Neural cell (in vitro differentiated cells): ENCODE data around the gene RUSF1. TPM values are rescaled to one million over a fixed set of nuclear protein-coding genes. Genes with fewer than 3 reads are reported as not detected.

ENCODE experiments used
- H2AFZ ChIP-seq: fragments of 200-600, 300-800 bp; sonication (generic), shearing (Covaris generic); 2 replicates; pipeline ENCODE4 v1.6.0; 2014; ENCODE audit warnings: low read depth, mild to moderate bottlenecking, antibody characterized with exemption, low read length, moderate library complexity
- H3F3A ChIP-seq: fragments of 200-600 bp; shearing (Covaris generic); 2 replicates; pipeline ENCODE4 v1.6.1; 2016; ENCODE audit warnings: mild to moderate bottlenecking, moderate library complexity, mixed read lengths, antibody characterized with exemption, low read length; ENCODE audit not compliant: insufficient read depth, poor library complexity, severe bottlenecking
- H3K27ac ChIP-seq: fragments of 200-600, 300-800 bp; sonication (generic), shearing (Covaris generic); 2 replicates; pipeline ENCODE4 v1.5.1; 2014; ENCODE audit warnings: mild to moderate bottlenecking, low read length, moderate library complexity
- H3K27me3 ChIP-seq: fragments of 300-800, 200-600 bp; sonication (generic), shearing (Covaris generic); 2 replicates; pipeline ENCODE4 v1.6.0; 2014; ENCODE audit warnings: mild to moderate bottlenecking, low read depth, low read length, moderate library complexity; ENCODE audit not compliant: insufficient read depth
- H3K36me3 ChIP-seq: fragments of 300-800, 200-600 bp; sonication (generic), shearing (Covaris generic); 2 replicates; pipeline ENCODE4 v1.5.1; 2014; ENCODE audit warnings: mild to moderate bottlenecking, antibody characterized with exemption, low read length, moderate library complexity; ENCODE audit not compliant: insufficient read depth
- H3K4me2 ChIP-seq: fragments of 300-800, 200-600 bp; sonication (generic), shearing (Covaris generic); 2 replicates; pipeline ENCODE4 v1.6.0; 2014; ENCODE audit warnings: mild to moderate bottlenecking, low read length
- H3K4me3 ChIP-seq: fragments of 300-800, 200-600 bp; sonication (generic), shearing (Covaris generic); 2 replicates; pipeline ENCODE4 v1.5.1; 2014; ENCODE audit warnings: mild to moderate bottlenecking, low read length, moderate library complexity
- H3K79me2 ChIP-seq: fragments of 200-600 bp; shearing (Covaris generic); replicated peaks from 2 replicates; pipeline ENCODE4 v1.6.0; 2014; ENCODE audit warnings: mild to moderate bottlenecking, low read length, moderate library complexity; ENCODE audit not compliant: insufficient read depth
- H3K9ac ChIP-seq: fragments of 300-800, 200-600 bp; sonication (generic), shearing (Covaris generic); 2 replicates; pipeline ENCODE4 v1.6.1; 2016; ENCODE audit warnings: mild to moderate bottlenecking, low read length, mixed read lengths
- H3K9me2 ChIP-seq: fragments of 200-600 bp; shearing (Covaris generic); 2 replicates; pipeline ENCODE4 v1.6.1; 2016; ENCODE audit warnings: mild to moderate bottlenecking, low read length, mixed read lengths; ENCODE audit not compliant: insufficient read depth
- H3K9me3 ChIP-seq: fragments of 200-600, 300-800 bp; sonication (generic), shearing (Covaris generic); 2 replicates; pipeline ENCODE4 v1.6.1; 2016; ENCODE audit warnings: mild to moderate bottlenecking, mixed run types, low read length, moderate library complexity, mixed read lengths
- H4K20me1 ChIP-seq: fragments of 200-600 bp; shearing (Covaris generic); 2 replicates; pipeline ENCODE4 v1.6.1; 2016; ENCODE audit warnings: mild to moderate bottlenecking, mixed run types; ENCODE audit not compliant: insufficient read depth
- EP300 ChIP-seq: fragments of 450-650 bp; conservative IDR thresholded peaks from 2 replicates; pipeline ENCODE4 v1.6.1; 2014; ENCODE audit warnings: antibody characterized with exemption, mild to moderate bottlenecking, moderate library complexity; ENCODE audit not compliant: poor library complexity, severe bottlenecking
- EZH2 ChIP-seq: fragments of 200-600, 300-800 bp; shearing (Covaris generic), sonication (generic); IDR thresholded peaks from 2 replicates; pipeline ENCODE4 v1.6.1; 2014; ENCODE audit warnings: antibody characterized with exemption, low read length, borderline replicate concordance, mild to moderate bottlenecking; ENCODE audit not compliant: insufficient read depth, poor library complexity, severe bottlenecking
- MXI1 ChIP-seq: fragments of 450-650 bp; conservative IDR thresholded peaks from 2 replicates; pipeline ENCODE4 v1.6.1; 2014; ENCODE audit warnings: antibody characterized with exemption, mild to moderate bottlenecking; ENCODE audit not compliant: poor library complexity, severe bottlenecking
- POLR2AphosphoS5 ChIP-seq: IDR thresholded peaks from 2 replicates; pipeline ENCODE4 v1.6.1; 2012
- RAD21 ChIP-seq: fragments of 450-650 bp; conservative IDR thresholded peaks from 2 replicates; pipeline ENCODE4 v1.6.1; 2014; ENCODE audit warnings: antibody characterized with exemption, mild to moderate bottlenecking, moderate library complexity
- SMC3 ChIP-seq: fragments of 450-650 bp; conservative IDR thresholded peaks from 2 replicates; pipeline ENCODE4 v1.6.1; 2014; ENCODE audit warnings: antibody characterized with exemption, mild to moderate bottlenecking, moderate library complexity; ENCODE audit not compliant: poor library complexity
- TAF1 ChIP-seq: IDR thresholded peaks from 2 replicates; pipeline ENCODE4 v1.6.1; 2012; ENCODE audit warnings: low read depth
- polyA plus RNA-seq: library from polyadenylated mRNA; depleted of rRNA; stranded (reverse); fragments of >200 nt; gene quantifications from 2 replicates; pipeline ENCODE4 v1.2.3, GENCODE V29; 2014
- TF ChIP-seq, protein P1 (sequence below): fragments of 450-650 bp; IDR thresholded peaks from 2 replicates; pipeline ENCODE4 v1.5.1; 2014; ENCODE audit warnings: antibody characterized with exemption, mild to moderate bottlenecking, moderate library complexity; ENCODE audit not compliant: poor library complexity, severe bottlenecking
- TF ChIP-seq, protein P2 (sequence below): IDR thresholded peaks from 2 replicates; pipeline ENCODE4 v1.6.1; 2012; ENCODE audit warnings: borderline replicate concordance

The RUSF1 gene
- polyA plus RNA-seq, 1 donor from 2014 or later, result 108 TPM

DNA sequence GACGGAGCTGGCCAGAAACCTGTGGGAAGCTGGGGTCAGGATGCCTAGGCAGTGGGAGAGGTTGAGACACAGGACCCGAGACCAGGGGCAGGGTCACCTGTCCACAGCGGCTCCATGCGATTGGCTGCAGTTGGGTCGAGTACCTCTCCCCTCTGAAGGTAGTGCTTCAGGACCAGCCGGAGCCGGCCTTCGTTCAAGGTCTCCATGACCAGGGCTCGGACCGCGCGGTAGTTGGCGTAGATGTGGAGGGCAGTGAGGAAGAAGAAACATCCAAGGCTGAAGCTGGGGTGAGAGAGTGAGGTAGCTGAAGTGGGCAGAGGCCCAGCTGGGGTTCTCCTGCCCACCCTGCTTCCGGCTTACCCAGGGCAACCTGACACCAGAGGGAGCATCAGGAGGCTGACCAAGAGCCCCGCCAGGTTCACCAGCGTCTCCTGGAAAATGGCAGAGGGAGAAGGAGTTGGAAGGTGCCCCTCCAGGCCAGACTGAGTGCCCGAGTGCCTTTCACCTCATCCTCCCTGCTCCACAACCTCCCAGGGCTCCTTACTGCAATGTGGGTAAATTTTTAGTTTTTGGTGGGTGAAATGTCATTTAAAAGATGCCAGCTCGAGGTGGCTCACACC lies 14.6 kb downstream of the RUSF1 start:
- H4K20me1 ChIP-seq, result no peaks in the 10 kb centered on the region
- no peak overlapping the region for H3K4me3 ChIP-seq
- no peak overlapping the region for H2AFZ ChIP-seq
- TF ChIP-seq, protein P1, sequence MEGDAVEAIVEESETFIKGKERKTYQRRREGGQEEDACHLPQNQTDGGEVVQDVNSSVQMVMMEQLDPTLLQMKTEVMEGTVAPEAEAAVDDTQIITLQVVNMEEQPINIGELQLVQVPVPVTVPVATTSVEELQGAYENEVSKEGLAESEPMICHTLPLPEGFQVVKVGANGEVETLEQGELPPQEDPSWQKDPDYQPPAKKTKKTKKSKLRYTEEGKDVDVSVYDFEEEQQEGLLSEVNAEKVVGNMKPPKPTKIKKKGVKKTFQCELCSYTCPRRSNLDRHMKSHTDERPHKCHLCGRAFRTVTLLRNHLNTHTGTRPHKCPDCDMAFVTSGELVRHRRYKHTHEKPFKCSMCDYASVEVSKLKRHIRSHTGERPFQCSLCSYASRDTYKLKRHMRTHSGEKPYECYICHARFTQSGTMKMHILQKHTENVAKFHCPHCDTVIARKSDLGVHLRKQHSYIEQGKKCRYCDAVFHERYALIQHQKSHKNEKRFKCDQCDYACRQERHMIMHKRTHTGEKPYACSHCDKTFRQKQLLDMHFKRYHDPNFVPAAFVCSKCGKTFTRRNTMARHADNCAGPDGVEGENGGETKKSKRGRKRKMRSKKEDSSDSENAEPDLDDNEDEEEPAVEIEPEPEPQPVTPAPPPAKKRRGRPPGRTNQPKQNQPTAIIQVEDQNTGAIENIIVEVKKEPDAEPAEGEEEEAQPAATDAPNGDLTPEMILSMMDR, result no peak
- TF ChIP-seq TAF1, result no peak
- no peak for TF ChIP-seq POLR2AphosphoS5
- TF ChIP-seq, protein P2, sequence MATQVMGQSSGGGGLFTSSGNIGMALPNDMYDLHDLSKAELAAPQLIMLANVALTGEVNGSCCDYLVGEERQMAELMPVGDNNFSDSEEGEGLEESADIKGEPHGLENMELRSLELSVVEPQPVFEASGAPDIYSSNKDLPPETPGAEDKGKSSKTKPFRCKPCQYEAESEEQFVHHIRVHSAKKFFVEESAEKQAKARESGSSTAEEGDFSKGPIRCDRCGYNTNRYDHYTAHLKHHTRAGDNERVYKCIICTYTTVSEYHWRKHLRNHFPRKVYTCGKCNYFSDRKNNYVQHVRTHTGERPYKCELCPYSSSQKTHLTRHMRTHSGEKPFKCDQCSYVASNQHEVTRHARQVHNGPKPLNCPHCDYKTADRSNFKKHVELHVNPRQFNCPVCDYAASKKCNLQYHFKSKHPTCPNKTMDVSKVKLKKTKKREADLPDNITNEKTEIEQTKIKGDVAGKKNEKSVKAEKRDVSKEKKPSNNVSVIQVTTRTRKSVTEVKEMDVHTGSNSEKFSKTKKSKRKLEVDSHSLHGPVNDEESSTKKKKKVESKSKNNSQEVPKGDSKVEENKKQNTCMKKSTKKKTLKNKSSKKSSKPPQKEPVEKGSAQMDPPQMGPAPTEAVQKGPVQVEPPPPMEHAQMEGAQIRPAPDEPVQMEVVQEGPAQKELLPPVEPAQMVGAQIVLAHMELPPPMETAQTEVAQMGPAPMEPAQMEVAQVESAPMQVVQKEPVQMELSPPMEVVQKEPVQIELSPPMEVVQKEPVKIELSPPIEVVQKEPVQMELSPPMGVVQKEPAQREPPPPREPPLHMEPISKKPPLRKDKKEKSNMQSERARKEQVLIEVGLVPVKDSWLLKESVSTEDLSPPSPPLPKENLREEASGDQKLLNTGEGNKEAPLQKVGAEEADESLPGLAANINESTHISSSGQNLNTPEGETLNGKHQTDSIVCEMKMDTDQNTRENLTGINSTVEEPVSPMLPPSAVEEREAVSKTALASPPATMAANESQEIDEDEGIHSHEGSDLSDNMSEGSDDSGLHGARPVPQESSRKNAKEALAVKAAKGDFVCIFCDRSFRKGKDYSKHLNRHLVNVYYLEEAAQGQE, result no peak
- TF ChIP-seq RAD21, result no peak
- TF ChIP-seq MXI1, result no peak
- no peak overlapping the region for H3K27ac ChIP-seq
- H3K27me3 ChIP-seq, result peaks cover 1% of the 10 kb centered on the region
- H3K9me2 ChIP-seq, result no peaks in the 10 kb centered on the region
- H3K79me2 ChIP-seq, result no peaks in the 10 kb centered on the region
- H3F3A ChIP-seq, result no peaks in the 10 kb centered on the region
- no peaks in the 10 kb centered on the region for H3K36me3 ChIP-seq
- H3K9me3 ChIP-seq, result no peaks in the 10 kb centered on the region
- no peak overlapping the region for H3K9ac ChIP-seq
- no peak overlapping the region for H3K4me2 ChIP-seq

DNA sequence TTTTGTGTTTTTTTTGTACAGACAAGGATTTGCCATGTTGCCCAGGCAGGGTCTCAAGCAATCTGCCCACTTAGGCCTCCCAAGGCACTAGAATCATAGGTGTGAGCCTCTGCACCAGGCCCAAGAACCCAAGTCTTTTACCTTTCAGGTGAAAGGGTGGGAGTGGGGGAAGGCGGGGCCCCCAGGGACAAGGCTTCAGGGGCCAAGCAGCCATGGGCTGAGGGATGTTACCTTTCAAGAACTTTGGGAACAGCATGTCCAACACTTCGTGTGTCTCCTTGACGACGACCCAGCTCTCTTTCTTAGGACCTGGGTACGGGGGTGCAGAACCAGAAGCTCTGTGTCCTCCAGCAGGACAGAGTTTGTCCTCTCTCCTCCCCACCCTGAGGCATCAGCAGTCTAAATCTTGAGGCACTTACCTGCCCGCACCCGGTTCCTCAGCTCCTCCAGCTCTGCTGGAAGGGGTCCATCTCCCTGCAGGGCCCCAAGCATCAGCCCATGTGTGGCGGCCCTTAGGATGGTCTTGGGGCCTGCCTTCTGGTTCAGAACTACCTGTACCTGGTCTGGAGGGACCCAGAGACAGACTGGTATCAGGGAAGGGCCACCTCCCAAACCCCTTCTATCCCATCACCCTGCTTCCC lies 16.3 kb downstream of the RUSF1 start:
- H3F3A ChIP-seq, result no peaks in the 10 kb centered on the region
- no peaks in the 10 kb centered on the region for H3K9me3 ChIP-seq
- TF ChIP-seq MXI1, result no peak
- TF ChIP-seq POLR2AphosphoS5, result no peak
- TF ChIP-seq EZH2, result no peak
- TF ChIP-seq, protein P1, result no peak
- TF ChIP-seq SMC3, result no peak
- TF ChIP-seq, protein P2, result no peak
- TF ChIP-seq RAD21, result no peak
- TF ChIP-seq TAF1, result no peak
- no peak for TF ChIP-seq EP300
- no peak overlapping the region for H3K9ac ChIP-seq
- H2AFZ ChIP-seq, result no peak overlapping the region
- no peaks in the 10 kb centered on the region for H4K20me1 ChIP-seq
- no peaks in the 10 kb centered on the region for H3K36me3 ChIP-seq
- H3K9me2 ChIP-seq, result no peaks in the 10 kb centered on the region
- H3K4me2 ChIP-seq, result no peak overlapping the region
- H3K4me3 ChIP-seq, result no peak overlapping the region
- peaks cover 19% of the 10 kb centered on the region for H3K27me3 ChIP-seq
- no peaks in the 10 kb centered on the region for H3K79me2 ChIP-seq
- no peak overlapping the region for H3K27ac ChIP-seq
